GM19023 (cell line): Measurements from ENCODE around the gene C12orf42.

Experiments used
- ATAC-seq: cut with Tn5 transposase; IDR thresholded peaks from one replicate; pipeline ENCODE4 v1.9.1; 2021; ENCODE audit warnings: mild to moderate bottlenecking, moderate library complexity; ENCODE audit not compliant: unreplicated experiment

C12orf42 gene

GRCh38 chr12:103495469-103496456 is at the start of gene C12orf42:
TSS of gene C12orf42 (minus strand) at chr12:103495968. CDS start at chr12:103478426, 17,542 bp downstream.
- peak; percentile 64 for ATAC-seq

GRCh38 chr12:103542078-103542477 is 46.3 kb upstream of the C12orf42 start:
- ATAC-seq = no peak

GRCh38 chr12:103540319-103540718 is 44.6 kb upstream of the C12orf42 start:
- ATAC-seq = no peak

GRCh38 chr12:103538397-103538796 is 42.6 kb upstream of the C12orf42 start:
- no peak for ATAC-seq

GRCh38 chr12:103530307-103531066 is 34.7 kb upstream of the C12orf42 start:
- no peak for ATAC-seq

GRCh38 chr12:103529306-103529705 is 33.5 kb upstream of the C12orf42 start:
- ATAC-seq = no peak

GRCh38 chr12:103524238-103524875 is 28.6 kb upstream of the C12orf42 start:
- no peak for ATAC-seq

GRCh38 chr12:103523771-103524170 is 28.0 kb upstream of the C12orf42 start:
- no peak for ATAC-seq

- ATAC-seq = no peak
Measured at GRCh38 chr12:103520686-103521215, 25.0 kb upstream of the C12orf42 start.

- ATAC-seq = no peak
Measured at GRCh38 chr12:103519632-103520031, 23.9 kb upstream of the C12orf42 start.

- no peak for ATAC-seq
Measured at GRCh38 chr12:103518899-103519298, 23.1 kb upstream of the C12orf42 start.

- ATAC-seq = no peak
Measured at GRCh38 chr12:103517161-103517560, 21.4 kb upstream of the C12orf42 start.

- ATAC-seq = no peak
Measured at GRCh38 chr12:103515341-103515740, 19.6 kb upstream of the C12orf42 start.

- ATAC-seq = no peak
Measured at GRCh38 chr12:103513875-103514274, 18.1 kb upstream of the C12orf42 start.

- peak; percentile 95 for ATAC-seq
Measured at GRCh38 chr12:103505371-103506236, 9.8 kb upstream of the C12orf42 start.

GRCh38 chr12:103504606-103505005 is 8.8 kb upstream of the C12orf42 start:
- ATAC-seq = no peak

- no peak for ATAC-seq
Measured at GRCh38 chr12:103503546-103504480, 8.0 kb upstream of the C12orf42 start.

GRCh38 chr12:103501447-103501846 is 5.7 kb upstream of the C12orf42 start:
- no peak for ATAC-seq

GRCh38 chr12:103499571-103499970 is 3.8 kb upstream of the C12orf42 start:
- no peak for ATAC-seq
